ENCODE results near the gene WARS2.

GRCh38 chr1:119048624-119049404 is 91.6 kb downstream of the WARS2 start:
- TF ChIP-seq EZH2phosphoT487 (IDR thresholded peaks at IDR 0.05; ENCODE audit: low read depth, severe bottlenecking, unreplicated experiment) (no peak), CTCF (IDR thresholded peaks at IDR 0.05; ENCODE audit: poor library complexity) (no peak)

Measured in hepatocyte (in vitro differentiated cells).